Mesenchymal stem cell (in vitro differentiated cells and primary cell): ENCODE data around the gene RBAK.

Experiments used
- DNase-seq: peaks from one replicate; pipeline ENCODE4 v3.0.0-alpha.2; 2013
- H2AFZ ChIP-seq: one replicate; pipeline ENCODE4 v1.6.1; 2013; ENCODE audit warnings: low read depth, mild to moderate bottlenecking, control low read depth, inconsistent platforms, low read length, moderate library complexity
- H2AK5ac ChIP-seq: 2 replicates; pipeline ENCODE4 v1.6.1; 2013; ENCODE audit warnings: low read length, moderate library complexity, mild to moderate bottlenecking, inconsistent platforms; ENCODE audit not compliant: severe bottlenecking
- H2BK120ac ChIP-seq: one replicate; pipeline ENCODE4 v1.6.1; 2013; ENCODE audit warnings: low read depth, mild to moderate bottlenecking, inconsistent platforms, low read length, moderate library complexity
- H2BK12ac ChIP-seq, 2 experiments: one replicate each; pipeline ENCODE4 v1.6.1; 2013; ENCODE audit warnings: inconsistent platforms in 2 of 2, low read length in 2 of 2, mild to moderate bottlenecking in 2 of 2, moderate library complexity in 2 of 2, control low read depth in 1 of 2
- H2BK15ac ChIP-seq: one replicate; pipeline ENCODE4 v1.6.1; 2013; ENCODE audit warnings: mild to moderate bottlenecking, low read depth, inconsistent platforms; ENCODE audit not compliant: poor library complexity, severe bottlenecking
- H2BK5ac ChIP-seq: 2 replicates; pipeline ENCODE4 v1.6.1; 2013; ENCODE audit warnings: low read depth, mild to moderate bottlenecking, low read length, control low read depth, inconsistent platforms; ENCODE audit not compliant: poor library complexity, severe bottlenecking
- H3K14ac ChIP-seq, 2 experiments: one replicate each; pipeline ENCODE4 v1.6.1; 2013; ENCODE audit warnings: inconsistent platforms in 2 of 2, low read length in 2 of 2, control low read depth in 1 of 2, mild to moderate bottlenecking in 1 of 2, moderate library complexity in 1 of 2
- H3K18ac ChIP-seq, 2 experiments: one replicate each; pipeline ENCODE4 v1.6.1; 2013; ENCODE audit warnings: inconsistent platforms in 2 of 2, low read length in 2 of 2, control low read depth in 1 of 2, low read depth in 1 of 2, mild to moderate bottlenecking in 1 of 2
- H3K23ac ChIP-seq, 2 experiments: one replicate each; pipeline ENCODE4 v1.6.1; 2013; ENCODE audit warnings: inconsistent platforms in 2 of 2, low read length in 2 of 2, mild to moderate bottlenecking in 2 of 2, moderate library complexity in 2 of 2, control low read depth in 1 of 2
- H3K27ac ChIP-seq: 2 replicates; pipeline ENCODE4 v1.5.1; 2013; ENCODE audit warnings: mild to moderate bottlenecking, moderate library complexity, low read length, control low read depth, inconsistent platforms; ENCODE audit not compliant: poor library complexity, severe bottlenecking
- H3K27me3 ChIP-seq, 2 experiments: 2 replicates each; pipeline versions ENCODE4 v1.6.1 to v1.7.0; 2013; ENCODE audit warnings: low read length in 2 of 2, mild to moderate bottlenecking in 2 of 2, moderate library complexity in 2 of 2, control low read depth in 1 of 2, inconsistent platforms in 1 of 2; ENCODE audit not compliant: control insufficient read depth in 1 of 2, insufficient read depth in 1 of 2
- H3K36me3 ChIP-seq, 2 experiments: 2 replicates each; pipeline versions ENCODE4 v1.6.1 to v1.7.0; 2013; ENCODE audit warnings: low read length in 2 of 2, control low read depth in 1 of 2, inconsistent platforms in 1 of 2, low read depth in 1 of 2, mild to moderate bottlenecking in 1 of 2; ENCODE audit not compliant: insufficient read depth in 2 of 2, control insufficient read depth in 1 of 2
- H3K4ac ChIP-seq, 2 experiments: one replicate each; pipeline ENCODE4 v1.6.1; 2013; ENCODE audit warnings: inconsistent platforms in 2 of 2, low read length in 2 of 2, mild to moderate bottlenecking in 2 of 2, moderate library complexity in 2 of 2, control low read depth in 1 of 2, low read depth in 1 of 2
- H3K4me1 ChIP-seq: 2 replicates; pipeline ENCODE4 v1.6.1; 2013; ENCODE audit warnings: low read depth, low read length, control low read depth; ENCODE audit not compliant: control insufficient read depth, insufficient read depth
- H3K4me2 ChIP-seq: 2 replicates; pipeline ENCODE4 v1.6.1; 2013; ENCODE audit warnings: low read length, mild to moderate bottlenecking, inconsistent platforms; ENCODE audit not compliant: poor library complexity, severe bottlenecking
- H3K4me3 ChIP-seq, 2 experiments: 2 replicates each; pipeline versions ENCODE4 v1.5.1 to v1.7.0; 2013; ENCODE audit warnings: low read length in 2 of 2, mild to moderate bottlenecking in 2 of 2, control low read depth in 1 of 2, low read depth in 1 of 2; ENCODE audit not compliant: insufficient read depth in 1 of 2
- H3K79me1 ChIP-seq: replicated peaks from 2 replicates; pipeline ENCODE4 v1.6.1; 2013; ENCODE audit warnings: mild to moderate bottlenecking, control low read depth, low read length, inconsistent platforms; ENCODE audit not compliant: poor library complexity, severe bottlenecking
- H3K9ac ChIP-seq: 2 replicates; pipeline ENCODE4 v1.7.0; 2013; ENCODE audit warnings: mild to moderate bottlenecking, low read length, moderate library complexity
- H3K9me3 ChIP-seq: 2 replicates; pipeline ENCODE4 v1.7.0; 2013; ENCODE audit warnings: mild to moderate bottlenecking, low read length; ENCODE audit not compliant: control insufficient read depth
- H4K8ac ChIP-seq: one replicate; pipeline ENCODE4 v1.6.1; 2013; ENCODE audit warnings: inconsistent platforms, mild to moderate bottlenecking, low read length, moderate library complexity
- H4K91ac ChIP-seq: one replicate; pipeline ENCODE4 v1.6.1; 2013; ENCODE audit warnings: mild to moderate bottlenecking, low read length, inconsistent platforms
- WGBS: methylation state at CpG from one replicate; pipeline ENCODE4 v1.1.7; 2013; ENCODE audit warnings: mixed read lengths; 5-methylcytosine and 5-hydroxymethylcytosine counted together

The RBAK gene

GRCh38 chr7:4999369-4999950 lies 46.2 kb upstream of the RBAK start:
- H2BK5ac ChIP-seq: no peak overlapping the region
- peaks cover 41% of the 10 kb centered on the region for H3K79me1 ChIP-seq
- no peak overlapping the region for H2BK12ac ChIP-seq
- DNase-seq: no peak
- no peak overlapping the region for H3K4me3 ChIP-seq
- no peak overlapping the region for H4K8ac ChIP-seq
- 94% methylated on average over 5 of the region's 5 CpGs for WGBS
- no peak overlapping the region for H2AFZ ChIP-seq
- no peak overlapping the region for H3K14ac ChIP-seq
- H4K91ac ChIP-seq: no peak overlapping the region
- H3K27ac ChIP-seq: no peak overlapping the region
- no peak overlapping the region for H3K23ac ChIP-seq
- H3K4ac ChIP-seq: no peak overlapping the region
- H3K9ac ChIP-seq: no peak overlapping the region
- H3K27me3 ChIP-seq: no peaks in the 10 kb centered on the region
- no peak overlapping the region for H2AK5ac ChIP-seq
- no peak overlapping the region for H3K4me2 ChIP-seq
- peaks cover 47 to 67% of the 10 kb centered on the region in 2 experiments for H3K36me3 ChIP-seq
- no peak overlapping the region for H3K18ac ChIP-seq
- no peaks in the 10 kb centered on the region for H3K9me3 ChIP-seq
- H3K4me1 ChIP-seq: no peaks in the 10 kb centered on the region
- no peak overlapping the region for H2BK15ac ChIP-seq
- no peak overlapping the region for H2BK120ac ChIP-seq

- Histone ChIP-seq H3K18ac (no peak overlapping the region), H3K23ac (no peak overlapping the region), H3K4ac (no peak overlapping the region), H2BK5ac (no peak overlapping the region), H3K9me3 (no peaks in the 10 kb centered on the region), H3K36me3 (peaks cover 32 to 63% of the 10 kb centered on the region in 2 experiments), H3K4me3 (no peak overlapping the region), H2BK12ac (no peak overlapping the region), H3K79me1 (peaks cover 30% of the 10 kb centered on the region), H3K27me3 (no peaks in the 10 kb centered on the region), H2BK15ac (no peak overlapping the region), H3K4me2 (no peak overlapping the region), H3K27ac (no peak overlapping the region), H2AFZ (no peak overlapping the region), H2BK120ac (no peak overlapping the region), H4K8ac (no peak overlapping the region), H2AK5ac (no peak overlapping the region), H3K14ac (no peak overlapping the region), H3K4me1 (no peaks in the 10 kb centered on the region), H4K91ac (no peak overlapping the region), H3K9ac (no peak overlapping the region)
- WGBS: 100% methylated on average over 3 of the region's 4 CpGs
- no peak for DNase-seq
Observed at GRCh38 chr7:5001003-5001402, 44.7 kb upstream of the RBAK start.

GRCh38 chr7:5001911-5002310 lies 43.7 kb upstream of the RBAK start:
- H3K23ac ChIP-seq: no peak overlapping the region
- H2BK120ac ChIP-seq: no peak overlapping the region
- H3K9me3 ChIP-seq: no peaks in the 10 kb centered on the region
- H3K14ac ChIP-seq: no peak overlapping the region
- 100% methylated on average over 2 of the region's 5 CpGs for WGBS
- H2AFZ ChIP-seq: no peak overlapping the region
- DNase-seq: no peak
- H3K79me1 ChIP-seq: peaks cover 24% of the 10 kb centered on the region
- peaks cover 23 to 54% of the 10 kb centered on the region in 2 experiments for H3K36me3 ChIP-seq
- H4K8ac ChIP-seq: no peak overlapping the region
- no peak overlapping the region for H3K27ac ChIP-seq
- H3K4ac ChIP-seq: no peak overlapping the region
- H4K91ac ChIP-seq: no peak overlapping the region
- no peak overlapping the region for H2BK5ac ChIP-seq
- no peak overlapping the region for H2BK15ac ChIP-seq
- no peak overlapping the region for H3K9ac ChIP-seq
- no peak overlapping the region for H2BK12ac ChIP-seq
- no peak overlapping the region for H3K4me2 ChIP-seq
- no peak overlapping the region for H3K4me3 ChIP-seq
- H3K18ac ChIP-seq: no peak overlapping the region
- H3K4me1 ChIP-seq: no peaks in the 10 kb centered on the region
- H3K27me3 ChIP-seq: no peaks in the 10 kb centered on the region
- H2AK5ac ChIP-seq: no peak overlapping the region

- no peaks in the 10 kb centered on the region for H3K27me3 ChIP-seq
- H2BK120ac ChIP-seq: no peak overlapping the region
- no peak overlapping the region for H3K4ac ChIP-seq
- H4K91ac ChIP-seq: no peak overlapping the region
- H2BK15ac ChIP-seq: no peak overlapping the region
- H3K4me1 ChIP-seq: no peaks in the 10 kb centered on the region
- peaks cover 14% of the 10 kb centered on the region for H3K9me3 ChIP-seq
- H3K36me3 ChIP-seq: peaks cover 4 to 52% of the 10 kb centered on the region in 2 experiments
- no peak overlapping the region for H3K27ac ChIP-seq
- no peak overlapping the region for H3K4me2 ChIP-seq
- no peak overlapping the region for H3K18ac ChIP-seq
- H2AK5ac ChIP-seq: no peak overlapping the region
- WGBS: 100% methylated on average over 1 of the region's 1 CpG
- no peak overlapping the region for H2BK12ac ChIP-seq
- no peak overlapping the region for H3K9ac ChIP-seq
- H3K14ac ChIP-seq: no peak overlapping the region
- H3K79me1 ChIP-seq: peaks cover 7% of the 10 kb centered on the region
- H3K4me3 ChIP-seq: no peak overlapping the region
- DNase-seq: no peak
- H4K8ac ChIP-seq: no peak overlapping the region
- no peak overlapping the region for H3K23ac ChIP-seq
- H2AFZ ChIP-seq: no peak overlapping the region
- no peak overlapping the region for H2BK5ac ChIP-seq
Observed at GRCh38 chr7:5005066-5005465, 40.6 kb upstream of the RBAK start.
